GM21723 (cell line): ENCODE data around the gene SUPT6H.
"Not testable (repeated sequence)": the region's sequence is repeated elsewhere in the genome, so short reads cannot be mapped to it uniquely, and the experiment has no call there.

Source experiments
- ATAC-seq: cut with Tn5 transposase; IDR thresholded peaks from one replicate; pipeline ENCODE4 v1.9.1; 2021; ENCODE audit warnings: mild to moderate bottlenecking, moderate library complexity; ENCODE audit not compliant: unreplicated experiment

SUPT6H gene

DNA sequence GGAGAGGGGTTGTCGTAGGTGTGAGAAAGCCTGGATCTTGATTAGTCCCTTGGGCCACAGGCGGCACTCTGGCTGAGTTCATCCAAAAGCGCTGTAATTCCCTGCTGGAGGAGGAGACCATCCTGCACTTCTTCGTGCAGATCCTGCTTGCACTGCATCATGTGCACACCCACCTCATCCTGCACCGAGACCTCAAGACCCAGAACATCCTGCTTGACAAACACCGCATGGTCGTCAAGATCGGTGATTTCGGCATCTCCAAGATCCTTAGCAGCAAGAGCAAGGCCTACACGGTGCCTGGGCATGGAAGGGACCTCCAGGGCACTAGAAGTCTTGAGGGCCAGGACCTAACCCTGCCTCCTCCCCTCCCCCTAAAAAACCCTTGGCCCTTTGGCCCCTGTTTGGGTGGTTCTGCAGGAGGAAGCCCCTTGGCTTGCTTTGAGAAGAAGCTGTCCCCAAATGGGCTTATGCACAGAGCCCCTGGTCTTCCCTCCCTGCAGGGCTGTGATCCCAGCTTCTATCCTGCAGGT is 72.8 kb downstream of the SUPT6H start:
- ATAC-seq: no peak

DNA sequence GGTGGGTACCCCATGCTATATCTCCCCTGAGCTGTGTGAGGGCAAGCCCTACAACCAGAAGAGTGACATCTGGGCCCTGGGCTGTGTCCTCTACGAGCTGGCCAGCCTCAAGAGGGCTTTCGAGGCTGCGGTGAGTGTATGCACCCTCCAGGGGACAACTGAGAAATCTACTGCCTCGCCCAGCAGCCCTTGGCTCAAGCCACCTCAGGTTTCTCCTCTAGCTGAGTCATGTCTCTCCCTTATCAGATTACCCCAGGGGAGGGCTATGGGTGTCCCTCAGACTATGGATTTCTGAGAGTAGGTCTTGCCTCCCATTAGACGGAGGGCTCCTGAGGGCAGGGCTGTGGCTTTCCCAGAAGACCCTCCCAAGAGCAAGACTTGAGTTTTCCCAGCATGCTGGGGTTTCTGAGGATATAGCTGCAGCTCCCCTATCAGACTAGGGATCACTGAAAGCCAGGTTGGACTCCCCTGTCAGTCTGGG is 73.3 kb downstream of the SUPT6H start:
- ATAC-seq: no peak

DNA sequence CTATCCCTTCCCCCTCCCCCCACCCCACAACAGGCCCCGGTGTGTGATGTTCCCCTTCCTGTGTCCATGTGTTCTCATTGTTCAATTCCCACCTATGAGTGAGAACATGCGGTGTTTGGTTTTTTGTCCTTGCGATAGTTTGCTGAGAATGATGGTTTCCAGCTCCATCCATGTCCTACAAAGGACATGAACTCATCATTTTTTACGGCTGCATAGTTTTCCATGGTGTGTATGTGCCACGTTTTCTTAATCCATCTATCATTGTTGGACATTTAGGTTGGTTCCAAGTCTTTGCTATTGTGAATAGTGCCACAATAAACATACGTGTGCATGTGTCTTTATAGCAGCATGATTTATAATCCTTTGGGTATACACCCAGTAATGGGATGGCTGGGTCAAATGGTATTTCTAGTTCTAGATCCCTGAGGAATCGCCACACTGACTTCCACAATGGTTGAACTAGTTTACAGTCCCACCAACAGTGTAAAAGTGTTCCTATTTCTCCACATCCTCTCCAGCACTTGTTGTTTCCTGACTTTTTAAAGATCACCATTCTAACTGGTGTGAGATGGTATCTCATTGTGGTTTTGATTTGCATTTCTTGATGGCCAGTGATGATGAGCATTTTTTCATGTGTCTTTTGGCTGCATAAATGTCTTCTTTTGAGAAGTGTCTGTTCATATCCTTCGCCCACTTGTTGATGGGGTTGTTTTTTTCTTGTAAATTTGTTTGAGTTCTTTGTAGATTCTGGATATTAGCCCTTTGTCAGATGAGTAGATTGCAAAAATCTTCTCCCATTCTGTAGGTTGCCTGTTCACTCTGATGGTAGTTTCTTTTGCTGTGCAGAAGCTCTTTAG is 74.1 kb downstream of the SUPT6H start:
- ATAC-seq: not testable (repeated sequence)

DNA sequence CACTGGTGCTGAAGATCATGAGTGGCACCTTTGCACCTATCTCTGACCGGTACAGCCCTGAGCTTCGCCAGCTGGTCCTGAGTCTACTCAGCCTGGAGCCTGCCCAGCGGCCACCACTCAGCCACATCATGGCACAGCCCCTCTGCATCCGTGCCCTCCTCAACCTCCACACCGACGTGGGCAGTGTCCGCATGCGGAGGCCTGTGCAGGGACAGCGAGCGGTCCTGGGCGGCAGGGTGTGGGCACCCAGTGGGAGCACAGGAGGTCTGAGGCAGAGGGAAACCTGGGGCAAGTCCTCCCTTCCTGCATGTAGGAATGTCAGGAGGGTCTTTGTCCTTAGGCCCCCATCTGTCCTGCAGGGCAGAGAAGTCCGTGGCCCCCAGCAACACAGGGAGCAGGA is 75.3 kb downstream of the SUPT6H start:
- no peak for ATAC-seq

DNA sequence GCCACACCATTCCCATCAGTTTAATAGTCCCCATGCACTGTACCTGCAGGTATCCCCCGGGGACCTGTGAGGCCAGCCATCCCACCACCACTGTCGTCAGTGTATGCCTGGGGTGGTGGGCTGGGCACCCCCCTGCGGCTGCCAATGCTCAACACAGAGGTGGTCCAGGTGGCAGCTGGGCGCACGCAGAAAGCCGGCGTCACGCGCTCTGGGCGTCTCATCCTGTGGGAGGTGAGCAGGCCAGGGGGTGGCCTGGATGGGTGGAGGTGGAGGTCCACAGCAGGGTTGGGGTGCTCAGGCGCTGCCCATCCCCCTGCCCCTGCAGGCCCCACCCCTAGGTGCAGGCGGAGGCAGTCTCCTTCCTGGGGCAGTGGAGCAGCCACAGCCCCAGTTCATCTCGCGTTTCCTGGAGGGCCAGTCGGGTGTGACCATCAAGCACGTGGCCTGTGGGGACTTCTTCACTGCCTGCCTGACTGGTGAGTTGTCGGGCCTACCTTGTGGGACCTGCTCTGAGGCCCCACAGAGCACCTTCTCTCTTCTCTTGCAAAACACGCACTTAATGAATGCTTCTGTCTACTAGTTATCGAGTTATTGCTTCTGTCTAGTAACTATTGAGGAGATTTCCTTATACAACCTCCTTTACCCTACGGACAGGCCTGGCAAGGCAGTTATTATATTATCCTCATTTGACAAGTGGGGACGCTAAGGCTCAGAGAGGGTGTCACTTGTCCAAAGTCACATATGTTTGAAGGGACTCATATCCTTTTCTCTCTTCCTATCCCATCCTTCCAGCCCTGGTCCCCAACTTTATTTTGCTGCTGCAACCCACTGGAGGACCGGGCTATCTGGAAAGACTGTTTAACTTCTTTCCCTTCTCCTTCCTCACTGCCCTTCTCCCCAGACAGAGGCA is 76.0 kb downstream of the SUPT6H start:
- peak; percentile 73 for ATAC-seq

DNA sequence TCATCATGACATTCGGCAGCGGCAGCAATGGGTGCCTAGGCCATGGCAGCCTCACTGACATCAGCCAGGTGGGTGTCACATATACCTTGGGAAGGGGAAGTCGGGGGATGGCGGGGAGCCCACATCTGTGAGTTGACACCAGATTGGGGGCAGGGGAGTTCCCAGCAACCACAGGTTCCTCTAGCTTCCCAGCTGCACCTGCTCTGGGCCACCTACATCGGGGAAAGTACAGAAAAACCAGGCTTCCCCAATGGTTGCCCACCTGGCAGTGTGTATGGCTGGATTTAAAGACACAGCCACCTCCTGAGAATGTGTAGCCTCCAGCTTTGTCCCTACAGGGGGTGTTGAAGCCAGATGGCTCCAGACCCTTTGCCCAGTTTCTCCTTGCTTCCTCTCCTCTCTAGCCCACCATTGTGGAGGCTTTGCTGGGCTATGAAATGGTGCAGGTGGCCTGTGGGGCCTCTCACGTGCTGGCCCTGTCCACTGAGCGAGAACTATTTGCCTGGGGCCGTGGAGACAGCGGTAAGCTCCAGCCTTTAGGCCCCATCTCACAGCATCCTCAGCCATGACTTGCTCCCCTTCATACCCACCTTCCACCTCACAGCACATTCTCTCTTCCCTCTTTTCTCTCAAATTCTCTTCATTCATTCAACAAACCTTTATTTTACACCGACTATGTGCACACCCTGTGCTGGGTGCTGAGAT is 76.8 kb downstream of the SUPT6H start:
- peak; percentile 29 for ATAC-seq

DNA sequence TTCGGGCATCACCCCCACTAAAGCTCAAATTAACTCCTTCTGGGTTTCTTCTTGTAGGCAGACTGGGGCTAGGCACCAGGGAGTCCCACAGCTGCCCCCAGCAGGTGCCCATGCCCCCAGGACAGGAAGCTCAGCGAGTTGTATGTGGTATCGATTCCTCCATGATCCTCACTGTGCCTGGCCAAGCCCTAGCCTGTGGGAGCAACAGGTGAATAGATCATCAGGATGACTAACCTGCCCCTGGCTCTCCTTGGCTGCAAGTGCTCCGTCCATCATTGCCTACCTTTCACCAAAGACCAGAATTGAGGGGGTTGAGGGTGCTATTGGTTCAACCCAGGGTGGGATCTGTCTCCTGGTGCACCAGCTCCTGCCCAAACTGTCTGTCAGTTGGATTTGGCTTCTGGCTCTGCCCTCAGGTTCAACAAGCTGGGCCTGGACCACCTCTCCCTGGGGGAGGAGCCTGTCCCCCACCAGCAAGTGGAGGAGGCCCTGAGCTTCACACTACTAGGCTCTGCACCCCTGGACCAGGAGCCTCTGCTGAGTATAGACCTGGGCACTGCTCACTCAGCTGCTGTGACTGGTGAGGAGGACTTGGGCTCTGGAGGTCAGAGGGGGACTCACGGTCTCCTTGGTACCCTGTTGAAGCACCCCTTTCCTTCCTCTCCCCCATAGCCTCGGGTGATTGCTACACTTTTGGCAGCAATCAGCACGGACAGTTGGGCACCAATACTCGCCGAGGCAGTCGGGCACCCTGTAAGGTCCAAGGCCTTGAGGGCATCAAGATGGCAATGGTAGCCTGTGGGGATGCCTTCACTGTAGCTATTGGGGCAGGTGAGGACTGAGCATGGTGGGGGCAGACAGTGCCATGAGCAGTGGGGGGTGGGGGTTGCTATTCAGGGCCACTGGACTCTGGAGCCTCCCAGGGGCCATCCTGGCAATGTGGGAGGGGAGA is 78.7 kb downstream of the SUPT6H start:
- no peak for ATAC-seq

DNA sequence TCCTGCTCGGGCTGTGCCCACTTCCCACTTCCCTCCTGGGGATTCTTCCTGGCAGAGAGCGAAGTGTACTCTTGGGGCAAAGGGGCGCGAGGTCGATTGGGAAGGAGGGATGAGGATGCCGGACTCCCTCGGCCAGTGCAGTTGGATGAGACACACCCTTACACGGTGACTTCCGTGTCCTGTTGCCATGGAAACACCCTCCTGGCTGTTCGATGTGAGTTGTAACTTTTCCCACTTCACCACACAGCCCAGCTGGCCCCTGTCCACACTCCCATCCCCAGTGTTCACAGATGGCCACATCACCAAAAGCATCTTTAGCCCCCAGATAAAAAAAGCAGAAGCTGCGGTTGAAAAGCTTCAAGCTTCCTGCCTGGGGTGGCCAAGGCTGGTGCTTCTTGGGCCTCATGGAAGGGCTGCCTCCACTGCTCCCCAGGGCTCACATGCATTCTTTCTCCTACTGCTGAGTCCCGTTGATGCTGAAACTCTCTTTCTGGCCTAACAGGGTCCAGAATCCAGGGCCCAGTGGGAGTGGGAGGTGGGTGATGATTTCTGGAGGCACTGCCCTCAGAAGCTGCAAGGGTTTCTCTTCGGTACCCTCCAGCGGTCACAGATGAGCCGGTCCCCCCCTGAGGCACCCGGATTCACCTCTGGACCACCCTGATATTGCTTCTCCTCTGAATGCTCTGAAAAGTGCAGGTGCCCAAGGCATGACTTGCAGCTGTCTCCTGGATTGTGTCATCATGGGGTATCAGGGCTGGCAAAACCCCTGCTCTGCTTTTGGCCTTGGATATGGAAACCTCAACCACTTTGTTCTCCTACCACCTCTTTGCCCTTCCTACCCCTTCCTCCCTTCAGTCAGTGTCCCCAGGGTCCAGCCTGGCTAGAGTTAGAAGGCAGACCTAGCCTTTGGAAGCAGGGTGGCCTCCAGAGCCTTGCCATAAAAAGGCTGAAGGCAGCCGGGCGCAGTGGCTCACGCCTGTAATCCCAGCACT is 79.6 kb downstream of the SUPT6H start:
- ATAC-seq: no peak

DNA sequence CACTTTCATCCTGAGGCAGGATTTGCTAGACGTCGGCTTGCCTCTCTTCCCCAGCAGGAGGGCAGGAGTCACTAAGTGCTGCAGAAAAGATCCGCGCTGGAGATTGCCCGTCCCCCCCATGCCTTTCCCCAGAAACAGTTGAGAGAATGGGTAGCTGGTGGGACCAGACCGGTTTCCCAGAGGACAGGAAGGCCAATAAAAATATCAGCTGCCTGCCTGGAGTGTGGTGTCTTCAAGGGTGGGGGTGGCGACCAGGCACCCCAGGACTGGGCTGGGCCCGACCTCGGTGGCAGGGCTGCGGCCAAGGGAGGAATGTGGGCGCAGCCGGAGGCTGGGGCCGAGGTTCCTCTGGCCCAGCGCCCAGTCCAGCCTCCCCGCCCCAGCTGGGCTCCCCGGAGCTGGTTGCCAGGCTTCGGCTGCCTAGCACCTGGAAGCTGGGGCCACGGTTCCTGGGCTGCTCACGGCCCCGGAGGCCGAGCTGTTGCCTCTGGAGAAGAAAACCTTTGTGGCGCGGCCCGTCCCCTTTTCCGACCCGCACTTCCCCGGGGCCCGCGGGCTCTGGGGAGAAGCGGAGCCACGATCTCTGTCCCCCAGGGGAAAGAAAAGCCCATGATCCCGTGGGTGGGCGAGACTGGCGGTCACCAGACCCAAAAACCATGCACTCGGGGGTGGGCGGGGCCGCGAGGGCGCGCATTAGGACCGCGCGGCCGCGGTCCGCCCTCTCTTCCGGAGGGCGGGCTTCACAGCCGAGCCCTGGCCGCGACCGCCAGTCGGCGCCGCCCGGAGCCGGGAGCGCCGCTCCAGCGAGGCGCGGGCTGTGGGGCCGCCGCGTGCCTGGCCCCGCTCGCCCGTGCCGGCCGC is 81.5 kb downstream of the SUPT6H start, which contains the start of gene TRAF4:
Gene TRAF4 (plus strand): TSS at position 769 of the 861 bp plus-strand sequence. CDS start 102 bp downstream, outside the sequence.
- ATAC-seq: peak; percentile 54

DNA sequence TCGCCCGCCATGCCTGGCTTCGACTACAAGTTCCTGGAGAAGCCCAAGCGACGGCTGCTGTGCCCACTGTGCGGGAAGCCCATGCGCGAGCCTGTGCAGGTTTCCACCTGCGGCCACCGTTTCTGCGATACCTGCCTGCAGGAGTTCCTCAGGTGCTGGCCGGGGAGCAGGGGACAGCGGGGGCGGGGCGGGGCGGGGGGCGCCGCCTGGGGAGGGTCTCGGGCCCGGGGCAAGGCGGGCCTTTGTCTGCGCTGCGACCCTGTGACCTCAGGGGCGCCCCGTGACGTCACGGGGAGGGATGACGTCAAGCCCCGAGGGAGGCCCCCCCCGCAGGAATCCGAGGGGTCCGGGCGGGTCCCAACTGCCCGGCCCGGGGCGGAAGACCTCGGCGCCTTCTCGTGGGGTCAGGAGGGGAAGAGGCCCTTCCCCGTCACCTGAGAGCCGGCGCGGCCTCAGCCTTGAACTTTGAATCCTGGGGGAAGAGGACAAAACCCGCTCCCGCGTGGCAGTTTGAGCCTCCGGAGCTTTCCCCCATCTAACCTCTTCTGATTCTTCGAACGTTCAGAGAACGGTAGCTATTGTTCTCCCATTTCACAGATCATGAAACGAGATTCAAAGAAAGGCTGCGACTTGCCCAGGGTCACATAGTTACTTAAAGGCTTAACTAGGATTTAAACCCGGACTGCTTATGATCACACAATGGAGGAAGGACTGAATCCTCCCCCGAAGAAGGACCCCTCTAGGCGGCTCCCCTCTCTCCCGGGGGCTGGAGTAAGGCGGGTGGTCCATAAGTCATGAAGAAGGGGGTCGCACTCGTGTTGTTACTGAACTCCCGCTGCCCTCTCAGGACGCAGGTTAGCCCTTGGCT is 82.3 kb downstream of the SUPT6H start:
- ATAC-seq: peak; percentile 20

DNA sequence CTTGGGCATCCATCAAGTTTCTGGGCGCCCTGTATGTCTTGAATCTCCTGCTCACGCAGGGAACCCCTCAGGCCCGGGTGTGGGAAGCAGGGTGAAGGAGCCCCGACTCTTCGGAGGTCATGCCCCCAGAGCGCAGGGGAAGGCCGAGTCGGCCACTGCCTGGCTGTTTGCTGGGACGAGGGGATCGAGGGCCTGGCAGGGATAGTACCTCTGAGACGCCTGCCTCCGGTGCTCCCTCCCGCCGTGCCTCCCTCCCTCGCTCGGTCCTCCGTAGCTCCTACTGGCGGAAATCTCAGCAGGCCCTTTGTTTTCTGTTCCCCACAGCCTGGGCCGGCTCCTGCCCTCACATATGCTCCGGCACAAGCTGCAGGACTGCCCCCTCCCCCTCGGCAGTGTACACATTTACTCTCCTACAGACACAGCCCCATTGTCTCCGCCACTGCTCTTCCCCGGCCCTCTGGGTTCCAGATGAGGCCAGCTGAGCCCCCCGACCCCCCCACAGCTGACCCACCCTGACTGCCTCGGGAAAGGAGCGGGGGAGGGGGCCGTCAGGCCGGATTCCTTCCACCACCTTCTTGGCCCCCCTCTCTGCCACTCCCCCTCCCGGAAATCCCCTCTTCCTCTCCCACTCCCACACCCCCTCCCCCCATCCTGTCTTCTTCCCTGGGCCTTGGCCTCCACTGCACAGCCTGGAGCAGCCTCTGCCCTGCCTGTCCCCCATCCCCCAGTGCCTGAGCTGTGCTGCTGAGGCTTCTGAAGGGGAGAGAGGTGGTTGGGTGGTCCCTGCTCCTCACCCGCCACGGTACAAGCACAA is 83.2 kb downstream of the SUPT6H start:
- no peak for ATAC-seq

DNA sequence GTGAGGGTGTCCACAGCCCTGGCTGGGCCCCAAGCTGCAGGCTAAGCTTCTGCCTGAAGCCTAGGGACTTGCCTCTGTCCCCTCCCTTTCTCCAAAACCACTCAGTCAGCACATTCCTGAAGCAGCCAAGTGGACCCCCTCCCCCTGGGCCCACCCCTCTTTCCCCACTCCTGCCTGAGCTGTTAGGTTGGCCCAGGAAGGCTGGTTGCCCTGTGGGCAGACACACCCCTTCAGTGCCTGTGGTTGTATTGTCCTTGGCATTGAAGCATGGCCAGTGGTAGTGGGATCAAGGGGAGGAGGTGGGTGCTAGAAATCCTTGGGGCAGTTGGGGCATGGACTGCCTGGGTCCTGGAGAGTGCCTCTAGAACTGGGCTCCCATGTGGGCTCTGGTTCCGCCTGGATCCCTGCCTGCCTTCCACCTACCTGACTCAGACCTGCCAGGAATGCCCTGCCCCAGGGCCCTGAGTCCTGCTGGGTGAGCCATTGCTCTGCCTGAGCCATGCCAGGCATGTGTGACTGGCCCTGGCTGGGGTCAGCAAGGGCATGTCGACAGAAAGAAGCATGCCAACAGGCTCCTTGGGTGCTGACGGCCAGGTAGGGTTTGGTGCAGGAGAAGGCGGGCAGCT is 83.9 kb downstream of the SUPT6H start:
- ATAC-seq: no peak

DNA sequence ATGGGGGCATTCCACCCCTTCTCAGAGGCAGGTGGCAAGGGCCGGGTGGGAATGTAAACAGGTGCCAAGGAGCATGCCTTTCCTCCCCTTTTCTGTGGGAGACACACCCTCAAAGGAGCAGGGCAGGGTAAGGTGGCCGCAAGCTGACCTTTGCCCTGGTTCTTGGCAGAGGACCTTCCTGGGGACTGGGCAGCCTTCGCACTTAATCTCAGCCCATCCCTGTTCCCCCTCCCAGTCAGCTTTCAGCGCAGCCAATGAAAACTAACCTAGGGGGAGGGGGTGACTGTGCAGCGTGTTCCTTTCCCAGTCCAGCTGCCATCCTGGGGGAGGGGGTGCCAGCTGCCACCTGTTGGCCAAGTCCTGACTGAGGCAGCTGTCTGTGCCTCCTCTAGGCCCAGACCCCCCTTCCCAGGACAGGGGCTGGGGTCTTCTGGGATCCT is 84.6 kb downstream of the SUPT6H start:
- ATAC-seq: no peak

DNA sequence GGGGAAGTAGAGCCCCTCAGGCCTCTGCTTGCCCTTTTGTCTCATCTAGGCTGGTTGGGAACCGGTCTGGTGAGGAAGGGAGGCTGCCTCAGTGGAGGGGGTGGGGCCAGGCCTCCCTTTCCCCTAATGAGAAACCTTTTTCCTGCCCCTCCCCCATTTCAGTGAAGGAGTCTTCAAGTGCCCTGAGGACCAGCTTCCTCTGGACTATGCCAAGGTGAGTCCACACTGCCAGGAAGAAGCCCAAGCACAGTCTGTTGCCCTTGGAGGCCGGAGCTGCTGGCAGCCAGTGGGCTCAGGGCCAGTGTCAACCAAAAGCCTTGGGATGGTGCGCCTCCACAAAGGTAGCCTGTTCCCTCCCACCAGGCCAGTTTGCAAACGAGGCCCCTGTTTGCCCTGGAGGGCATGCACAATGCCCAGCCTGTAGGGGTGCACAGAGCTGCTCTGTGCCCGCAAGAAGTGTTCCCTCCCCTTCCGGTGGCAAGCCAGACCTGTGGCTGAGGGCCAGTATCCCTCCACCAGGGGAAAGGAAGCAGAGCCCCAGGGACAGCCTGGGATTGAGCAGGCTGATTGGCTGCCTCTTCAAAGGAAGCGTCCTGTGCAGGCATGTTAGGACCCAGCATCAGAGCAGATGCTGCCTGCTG is 85.2 kb downstream of the SUPT6H start:
- no peak for ATAC-seq
